H1 (cell line): ENCODE data around the gene GRAP. TPM values are rescaled to one million over a fixed set of nuclear protein-coding genes. Genes with fewer than 3 reads are reported as not detected.

Experiments used
- CTCF ChIA-PET: fragments of 300-600 bp; sonication (Branson Sonifier 250); formaldehyde crosslinking; loops from one replicate; lab custom pipeline; 2021; ENCODE audit not compliant: partially characterized antibody; lab: Charles Lee
- POLR2A ChIA-PET: fragments of 300-600 bp; sonication (Branson Sonifier 250); formaldehyde crosslinking; loops from one replicate; lab custom pipeline; 2021; ENCODE audit warnings: inconsistent platforms; ENCODE audit not compliant: partially characterized antibody; lab: Charles Lee
- DNase-seq, 2 experiments: peaks; one replicate each; pipeline versions ENCODE4 v3.0.0 to v3.0.0-alpha.2; 2010 to 2022; ENCODE audit warnings: low spot score in 2 of 2, low read depth in 1 of 2, mixed read lengths in 1 of 2
- FAIRE-seq: peaks from 2 replicates; lab custom pipeline; 2011; peaks lifted over from hg19 to GRCh38; lab: Jason Lieb, UNC
- H2AFZ ChIP-seq: 2 replicates; pipeline ENCODE4 v1.8.1; 2012; ENCODE audit warnings: low read length, inconsistent platforms
- H2AK5ac ChIP-seq: 2 replicates; pipeline ENCODE4 v1.6.1; 2013; ENCODE audit warnings: low read depth, low read length
- H2BK120ac ChIP-seq: replicated peaks from 2 replicates; pipeline ENCODE3; 2013; ENCODE audit warnings: low read depth, low read length, inconsistent platforms
- H2BK12ac ChIP-seq: 2 replicates; pipeline ENCODE4 v1.6.1; 2013; ENCODE audit warnings: low read depth, low read length
- H2BK15ac ChIP-seq: 2 replicates; pipeline ENCODE4 v1.6.1; 2013; ENCODE audit warnings: low read length
- H2BK20ac ChIP-seq: 2 replicates; pipeline ENCODE4 v1.6.1; 2013; ENCODE audit warnings: low read length
- H2BK5ac ChIP-seq: 2 replicates; pipeline ENCODE4 v1.6.1; 2013; ENCODE audit warnings: low read depth, low read length
- H3K14ac ChIP-seq: 2 replicates; pipeline ENCODE4 v1.6.1; 2013; ENCODE audit warnings: inconsistent platforms; ENCODE audit not compliant: insufficient read length
- H3K18ac ChIP-seq: 2 replicates; pipeline ENCODE4 v1.6.1; 2013; ENCODE audit warnings: low read length; ENCODE audit errors: extremely low read depth
- H3K23ac ChIP-seq: 2 replicates; pipeline ENCODE4 v1.6.1; 2013; ENCODE audit warnings: inconsistent platforms; ENCODE audit not compliant: insufficient read length
- H3K23me2 ChIP-seq: 2 replicates; pipeline ENCODE4 v1.6.1; 2013; ENCODE audit warnings: low read depth, low read length
- H3K27ac ChIP-seq: 2 replicates; pipeline ENCODE4 v1.6.1; 2011; ENCODE audit warnings: low read depth, low read length, inconsistent platforms
- H3K27me3 ChIP-seq, 4 experiments: replicated peaks in 1 of 4; 1 replicate in 1 of 4; 2 replicates in 3 of 4; pipeline versions ENCODE4 v1.6.1 to v1.8.1; 2011 to 2013; ENCODE audit warnings: low read length in 3 of 4, mild to moderate bottlenecking in 3 of 4, inconsistent platforms in 2 of 4, mixed read lengths in 2 of 4, moderate library complexity in 1 of 4; ENCODE audit not compliant: control insufficient read depth in 3 of 4, insufficient read depth in 3 of 4; ENCODE audit errors: extremely low read depth in 1 of 4
- H3K36me3 ChIP-seq, 4 experiments: 2 replicates each; pipeline versions ENCODE4 v1.6.1 to v1.8.1; 2011 to 2013; ENCODE audit warnings: mild to moderate bottlenecking in 4 of 4, low read length in 3 of 4, moderate library complexity in 2 of 4, control low read depth in 1 of 4, inconsistent platforms in 1 of 4; ENCODE audit not compliant: insufficient read depth in 4 of 4, control insufficient read depth in 2 of 4
- H3K4ac ChIP-seq: replicated peaks from 2 replicates; pipeline ENCODE3; 2013; ENCODE audit warnings: low read length, low read depth, mixed read lengths, inconsistent platforms; ENCODE audit not compliant: insufficient read length
- H3K4me1 ChIP-seq, 4 experiments: replicated peaks in 1 of 4; 1 replicate in 1 of 4; 2 replicates in 3 of 4; pipeline versions ENCODE4 v1.6.1 to v1.8.1; 2011 to 2013; ENCODE audit warnings: low read length in 3 of 4, inconsistent platforms in 2 of 4, mixed read lengths in 1 of 4; ENCODE audit not compliant: insufficient read depth in 4 of 4, control insufficient read depth in 3 of 4
- H3K4me2 ChIP-seq, 2 experiments: 2 replicates each; pipeline versions ENCODE4 v1.6.1 to v1.8.1; 2011 to 2013; ENCODE audit warnings: low read depth in 2 of 2, low read length in 2 of 2, control low read depth in 1 of 2, inconsistent platforms in 1 of 2, mild to moderate bottlenecking in 1 of 2; ENCODE audit not compliant: insufficient read depth in 1 of 2
- H3K4me3 ChIP-seq, 4 experiments: fragments of 200-600, 300-600 bp in 1 of 4; sonication (generic), shearing (Covaris generic), sonication (Bioruptor Twin) in 1 of 4; 2 replicates each; pipeline versions ENCODE4 v1.5.1 to v1.8.1; 2011 to 2016; ENCODE audit warnings: low read length in 4 of 4, low read depth in 3 of 4, control low read depth in 2 of 4, inconsistent platforms in 2 of 4, mild to moderate bottlenecking in 2 of 4, mixed read lengths in 1 of 4, moderate library complexity in 1 of 4; ENCODE audit not compliant: insufficient read depth in 2 of 4; ENCODE audit errors: extremely low read depth in 1 of 4
- H3K56ac ChIP-seq: replicated peaks from 2 replicates; pipeline ENCODE3; 2013; ENCODE audit warnings: low read depth, mild to moderate bottlenecking, mixed read lengths, low read length, inconsistent platforms; ENCODE audit not compliant: insufficient read length
- H3K79me1 ChIP-seq: 2 replicates; pipeline ENCODE4 v1.6.1; 2013; ENCODE audit warnings: low read depth, low read length, control low read depth
- H3K79me2 ChIP-seq, 2 experiments: 2 replicates each; pipeline versions ENCODE4 v1.6.1 to v1.8.1; 2012 to 2013; ENCODE audit warnings: low read length in 2 of 2, mild to moderate bottlenecking in 2 of 2, inconsistent platforms in 1 of 2; ENCODE audit not compliant: insufficient read depth in 2 of 2, control insufficient read depth in 1 of 2
- H3K9ac ChIP-seq, 4 experiments: replicated peaks in 1 of 4; 1 replicate in 1 of 4; 2 replicates in 3 of 4; pipeline versions ENCODE4 v1.6.1 to v1.8.1; 2011 to 2013; ENCODE audit warnings: low read depth in 3 of 4, low read length in 3 of 4, control low read depth in 2 of 4, mild to moderate bottlenecking in 2 of 4, moderate library complexity in 2 of 4, inconsistent platforms in 1 of 4; ENCODE audit errors: extremely low read depth in 1 of 4
- H3K9me3 ChIP-seq, 2 experiments: 2 replicates each; pipeline versions ENCODE4 v1.6.1 to v1.8.1; 2012 to 2013; ENCODE audit warnings: mild to moderate bottlenecking in 2 of 2, moderate library complexity in 2 of 2, control low read depth in 1 of 2, inconsistent platforms in 1 of 2, low read depth in 1 of 2, low read length in 1 of 2, mixed read lengths in 1 of 2; ENCODE audit not compliant: insufficient read depth in 2 of 2
- H4K20me1 ChIP-seq, 2 experiments: replicated peaks in 1 of 2; 2 replicates each; pipeline versions ENCODE3 to v1.8.1; 2011 to 2013; ENCODE audit warnings: inconsistent platforms in 2 of 2, low read length in 2 of 2, mild to moderate bottlenecking in 1 of 2; ENCODE audit not compliant: insufficient read depth in 2 of 2, control insufficient read depth in 1 of 2
- H4K5ac ChIP-seq: 2 replicates; pipeline ENCODE4 v1.6.1; 2013; ENCODE audit warnings: low read length, low read depth, mixed read lengths, inconsistent platforms; ENCODE audit not compliant: insufficient read length
- H4K8ac ChIP-seq: 2 replicates; pipeline ENCODE4 v1.8.0; 2013; ENCODE audit warnings: mild to moderate bottlenecking, moderate library complexity, low read length, inconsistent platforms; ENCODE audit not compliant: insufficient read depth; ENCODE audit errors: extremely low read depth
- H4K91ac ChIP-seq: replicated peaks from 2 replicates; pipeline ENCODE3; 2013; ENCODE audit warnings: low read length, mixed read lengths, inconsistent platforms; ENCODE audit not compliant: insufficient read length
- BRCA1 ChIP-seq: IDR thresholded peaks from 2 replicates; pipeline ENCODE4 v1.6.1; 2012; ENCODE audit warnings: low read depth, low read length, improper control_type of control experiment
- CBX5 ChIP-seq: fragments of 300-800, 300-1000 bp; sonication (generic); IDR thresholded peaks from 2 replicates; pipeline ENCODE4 v1.7.1; 2016; ENCODE audit warnings: antibody characterized with exemption, low read length, low read depth
- CHD1 ChIP-seq: IDR thresholded peaks from 2 replicates; pipeline ENCODE4 v1.6.1; 2012; ENCODE audit warnings: low read depth, low read length, improper control_type of control experiment
- CTBP2 ChIP-seq: IDR thresholded peaks from 2 replicates; pipeline ENCODE4 v1.7.0; 2011; ENCODE audit warnings: borderline replicate concordance, mild to moderate bottlenecking, moderate library complexity, mixed read lengths, low read length; ENCODE audit not compliant: insufficient read depth, insufficient read length
- TAF7 ChIP-seq: optimal IDR thresholded peaks from 2 replicates; pipeline ENCODE3; 2011; ENCODE audit warnings: low read depth, mild to moderate bottlenecking, inconsistent platforms, low read length, moderate library complexity, borderline replicate concordance
- WGBS, 2 experiments: shearing (Covaris generic) in 1 of 2; methylation state at CpG; one replicate each; pipeline versions ENCODE4 v1.1.6 to v1.1.7; 2013 to 2015; ENCODE audit warnings: low lambda C conversion rate in 2 of 2, mixed read lengths in 2 of 2, inconsistent platforms in 1 of 2, low coverage in 1 of 2, missing lambda C conversion rate in 1 of 2; ENCODE audit not compliant: insufficient replicate concordance in 2 of 2, insufficient coverage in 1 of 2, insufficient read length in 1 of 2; ENCODE audit errors: extremely low coverage in 1 of 2, missing lambda C conversion rate in 1 of 2; 5-methylcytosine and 5-hydroxymethylcytosine counted together
- polyA plus RNA-seq, 7 experiments: library from polyadenylated mRNA; depleted of rRNA in 3 of 7; stranded (reverse) in 5 of 7; unstranded in 2 of 7; fragments of >200 nt in 5 of 7; fragments of 200-250 nt in 2 of 7; gene quantifications; 1 replicate in 5 of 7; 2 replicates in 1 of 7; 4 replicates in 1 of 7; pipeline versions ENCODE4 v1.2.1 to v1.2.3, GENCODE V29; 2011 to 2013; ENCODE audit warnings: missing spikeins in 2 of 7, mixed read lengths in 2 of 7
- total RNA-seq: library from RNA; stranded (reverse); fragmentation: NEBNext Ultra II Directional; extraction: Animal tissue kit (Norgen Biotek cat#: 25700); gene quantifications from 2 replicates; pipeline ENCODE4 v1.2.1, GENCODE V29; 2021

GRAP gene
- total and polyA plus RNA-seq, 2 of the 8 experiments (the other 6 are each of a cell fraction or from before 2014, with no cell fraction given), result 0.18 to 0.24 TPM

GRCh38 chr17:19005137-19005773, 41.5 kb downstream of the GRAP start:
- Histone ChIP-seq H2BK5ac (peak overlapping the region; percentile 91), H3K79me2 (peaks cover 0 to 36% of the 10 kb centered on the region in 2 experiments; a peak in 2 of 4 replicates), H3K23ac (no peak overlapping the region), H4K91ac (peak overlapping the region; percentile 0), H2BK120ac (no peak overlapping the region), H3K4me3 (peak overlapping the region; percentile 54 to 92 (median 82)), H2BK12ac (0 out of 2 replicates have a peak overlapping the region, but pooled peaks have one; percentile 84), H3K27ac (peak overlapping the region; percentile 75; the same call in 1 of the 2 replicates), H4K5ac (peak overlapping the region; percentile 0), H3K9me3 (peaks cover 0 to 6% of the 10 kb centered on the region in 2 experiments; a peak in 2 of 4 replicates), H3K18ac (peak overlapping the region; percentile 83; the same call in 1 of the 2 replicates), H3K56ac (no peak overlapping the region), H3K36me3 (peaks cover 2 to 20% (median 6%) of the 10 kb centered on the region in 4 experiments; a peak in 6 of 8 replicates), H3K27me3 (no peaks in the 10 kb centered on the region), H3K4ac (no peak overlapping the region), H2AFZ (peak overlapping the region; percentile 68; the same call in 1 of the 2 replicates), H2AK5ac (peak overlapping the region; percentile 82; the same call in 1 of the 2 replicates), H4K20me1 (peaks cover 10 to 24% of the 10 kb centered on the region in 2 experiments), H3K4me1 (peaks cover 0 to 23% (median 18%) of the 10 kb centered on the region in 4 experiments; a peak in 6 of 7 replicates), H3K14ac (no peak overlapping the region), H3K9ac (peak overlapping the region in 3 of 4 experiments; percentile 51 to 80 (median 61); a peak in 4 of 7 replicates), H3K79me1 (peaks cover 25% of the 10 kb centered on the region), H4K8ac (peak overlapping the region; percentile 17), H2BK15ac (peak overlapping the region; percentile 72; the same call in 1 of the 2 replicates), H2BK20ac (0 out of 2 replicates have a peak overlapping the region, but pooled peaks have one; percentile 48), H3K4me2 (peak overlapping the region; percentile 97), H3K23me2 (peaks cover 10% of the 10 kb centered on the region)
- DNase-seq (no peak), FAIRE-seq (no peak)
- ChIA-PET CTCF (interaction anchor here (0.7 kb wide), 2 partner anchors 10 to 44 kb away, joined by 3 read pairs; no protein-coding TSS in a partner anchor), POLR2A (interaction anchor here (0.7 to 1.2 kb wide), 4 partner anchors 9 to 32 kb away, joined by 3 to 6 read pairs (median 3); no protein-coding TSS in a partner anchor)
- 65% methylated on average over 13 of the region's 13 CpGs; no CpG with 5 or more reads in 1 of the 2 experiments for WGBS, 2 experiments
- no peak for TF ChIP-seq BRCA1
- no peak for TF ChIP-seq TAF7
- no peak for TF ChIP-seq CTBP2
- no peak for TF ChIP-seq CHD1
- TF ChIP-seq CBX5, result no peak
